ENCODE measurements around the gene SLC6A4.
"Not testable (repeated sequence)": the region's sequence is repeated elsewhere in the genome, so short reads cannot be mapped to it uniquely, and the experiment has no call there.

Gene SLC6A4

GRCh38 chr17:30219315-30219714 is 16.2 kb downstream of the SLC6A4 start:
- DNase-seq (ENCODE audit: low spot score), result no peak

- no peak for DNase-seq (ENCODE audit: low spot score)
These were observed 16.7 kb downstream of the SLC6A4 start for GRCh38 chr17:30218799-30219198.

DNA sequence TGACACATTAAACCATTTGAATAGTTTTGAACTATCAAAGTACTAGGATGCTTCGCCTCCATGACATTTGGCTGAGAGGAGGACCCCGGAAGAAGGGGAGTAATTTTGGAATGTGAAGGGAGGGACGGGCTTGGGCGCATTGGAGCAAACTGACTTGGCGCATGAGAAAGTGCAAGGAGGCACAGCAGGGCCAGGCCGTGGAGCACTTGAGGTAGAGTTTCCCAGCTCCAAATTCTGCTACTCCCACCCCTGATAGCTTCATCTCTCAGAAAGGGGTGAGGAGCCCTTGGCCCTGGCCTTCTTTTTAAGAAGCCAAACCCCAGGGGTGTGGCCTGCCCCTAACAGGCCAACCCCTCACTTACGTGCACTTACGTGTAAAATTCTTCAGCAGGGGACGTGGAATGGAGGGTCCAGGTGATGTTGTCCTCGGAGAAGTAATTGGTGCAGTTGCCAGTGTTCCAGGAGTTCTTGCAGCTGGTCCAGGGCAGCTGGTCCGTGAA is 17.7 kb downstream of the SLC6A4 start:
- no peak for DNase-seq (ENCODE audit: low spot score)

DNA sequence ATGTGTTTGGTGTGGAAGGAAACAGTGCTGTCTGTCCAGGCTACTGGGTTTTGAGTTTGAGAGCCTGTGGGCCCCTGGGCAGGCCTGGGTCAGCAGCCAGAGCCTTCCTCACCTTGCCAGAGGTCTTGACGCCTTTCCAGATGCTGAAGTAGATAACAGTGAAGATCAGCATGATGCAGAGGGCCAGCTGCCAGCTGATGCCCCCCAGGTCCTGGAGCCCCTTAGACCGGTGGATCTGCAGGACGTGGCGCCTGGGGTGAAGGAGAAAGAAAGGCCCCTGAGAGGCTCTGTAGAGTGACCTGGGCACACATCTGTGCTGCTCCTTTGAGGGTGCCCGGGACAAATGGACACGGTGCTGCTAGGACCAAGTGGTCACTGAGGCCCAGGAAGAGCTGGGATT is 18.4 kb downstream of the SLC6A4 start:
- no peak for DNase-seq (ENCODE audit: low spot score)

DNA sequence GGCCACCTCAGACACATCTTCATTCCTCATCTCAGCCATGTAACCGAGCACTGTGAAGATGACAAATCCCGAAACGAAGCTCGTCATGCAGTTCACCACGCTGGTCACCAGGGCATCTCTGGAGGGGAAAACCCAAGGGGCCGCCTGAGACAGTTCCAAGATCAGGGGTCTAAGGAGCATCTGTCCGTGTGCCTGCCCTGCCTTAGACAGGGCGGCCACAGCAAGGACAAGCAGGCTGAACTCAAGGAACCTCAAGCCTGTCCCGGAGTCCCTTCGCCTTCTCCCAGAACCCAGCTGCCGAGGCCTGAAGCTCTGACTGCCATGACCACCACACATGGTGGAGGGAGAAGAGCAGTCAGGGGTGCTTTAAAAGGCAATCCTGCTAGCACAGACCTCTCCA is 22.7 kb downstream of the SLC6A4 start:
- DNase-seq (ENCODE audit: low spot score), result no peak

DNA sequence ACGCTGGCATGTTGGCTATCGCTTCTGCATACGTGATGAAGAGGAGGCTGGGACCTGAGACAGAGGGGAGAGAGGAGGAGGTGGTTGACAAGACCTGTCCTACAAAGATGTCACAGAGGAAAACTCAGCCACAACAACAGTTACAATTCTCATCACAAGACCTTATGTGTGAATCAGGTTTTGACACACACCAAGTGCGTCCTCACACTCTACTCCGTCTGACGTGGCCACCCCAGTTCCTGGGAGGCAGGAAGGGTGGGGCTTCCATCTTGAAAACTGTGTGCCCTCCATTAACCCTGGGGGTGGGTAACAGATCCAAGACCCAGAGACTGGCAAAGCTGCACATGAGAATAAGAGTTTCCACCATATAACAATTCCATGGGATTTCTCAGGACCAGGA is 24.1 kb downstream of the SLC6A4 start:
- DNase-seq (ENCODE audit: low spot score), result no peak

- no peak for DNase-seq (ENCODE audit: low spot score)
These were observed 24.6 kb downstream of the SLC6A4 start for GRCh38 chr17:30210901-30211300.

DNA sequence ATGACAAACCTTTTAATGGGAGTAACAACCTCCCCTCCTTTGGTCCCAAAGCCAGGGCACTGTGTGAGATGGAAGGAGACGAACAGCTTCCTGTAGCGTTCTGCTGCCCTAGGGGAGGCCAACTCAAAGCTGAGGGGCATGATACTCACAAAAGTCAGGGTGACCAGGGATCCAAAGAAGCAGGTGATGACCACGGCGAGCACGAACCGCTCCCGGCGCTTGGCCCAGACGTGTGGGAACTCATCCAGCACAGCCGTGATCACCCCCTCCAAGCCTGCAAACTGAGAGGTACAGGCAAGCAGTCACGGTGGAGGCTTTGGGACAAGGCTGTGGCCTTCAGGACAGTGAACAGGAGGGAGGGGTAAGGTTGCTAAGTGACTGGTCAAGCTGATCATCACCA is 25.1 kb downstream of the SLC6A4 start:
- no peak for DNase-seq (ENCODE audit: low spot score)

DNA sequence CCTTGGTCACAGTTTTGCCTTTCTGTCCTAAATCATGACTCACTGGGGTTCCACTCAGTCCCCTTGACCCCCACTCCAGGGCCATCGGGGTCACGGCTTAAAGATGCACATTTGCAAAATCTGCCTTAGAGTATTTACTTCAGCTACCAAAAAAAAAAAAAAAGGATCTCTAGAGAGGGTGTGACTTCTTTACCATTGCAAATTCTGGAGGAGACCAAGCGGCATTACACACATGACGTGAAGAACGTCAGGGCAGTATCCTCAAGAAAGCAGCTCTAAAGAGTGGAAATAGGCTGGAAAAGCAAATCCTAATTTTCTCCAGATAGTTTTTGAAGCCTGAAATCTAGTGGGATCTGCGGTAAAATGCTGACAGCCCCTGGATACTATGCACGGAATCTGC is 25.6 kb downstream of the SLC6A4 start:
- DNase-seq (ENCODE audit: low spot score), result no peak

- no peak for DNase-seq (ENCODE audit: low spot score)
These were observed 27.3 kb downstream of the SLC6A4 start for GRCh38 chr17:30208214-30208613.

DNA sequence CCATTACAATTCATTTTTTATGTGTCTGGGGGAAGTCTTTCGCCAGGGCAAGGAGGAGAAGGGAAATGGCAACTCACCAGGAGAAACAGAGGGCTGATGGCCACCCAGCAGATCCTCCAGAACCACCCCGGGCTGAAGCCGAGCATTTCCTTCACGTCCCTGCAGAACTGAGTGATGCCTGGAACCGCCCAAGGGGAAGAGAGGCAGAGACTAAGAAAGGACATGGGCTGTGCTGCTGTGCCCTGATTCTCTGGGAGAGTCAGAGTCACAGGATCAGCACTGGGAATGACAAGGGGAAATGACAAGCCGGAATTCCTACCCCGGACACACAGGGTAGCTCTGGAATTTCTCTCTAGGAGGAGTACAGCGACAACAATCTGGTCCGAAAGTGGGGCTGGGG is 27.8 kb downstream of the SLC6A4 start:
- DNase-seq (ENCODE audit: low spot score), result no peak

- no peak for DNase-seq (ENCODE audit: low spot score)
These were observed 32.0 kb downstream of the SLC6A4 start for GRCh38 chr17:30203471-30203981.

DNA sequence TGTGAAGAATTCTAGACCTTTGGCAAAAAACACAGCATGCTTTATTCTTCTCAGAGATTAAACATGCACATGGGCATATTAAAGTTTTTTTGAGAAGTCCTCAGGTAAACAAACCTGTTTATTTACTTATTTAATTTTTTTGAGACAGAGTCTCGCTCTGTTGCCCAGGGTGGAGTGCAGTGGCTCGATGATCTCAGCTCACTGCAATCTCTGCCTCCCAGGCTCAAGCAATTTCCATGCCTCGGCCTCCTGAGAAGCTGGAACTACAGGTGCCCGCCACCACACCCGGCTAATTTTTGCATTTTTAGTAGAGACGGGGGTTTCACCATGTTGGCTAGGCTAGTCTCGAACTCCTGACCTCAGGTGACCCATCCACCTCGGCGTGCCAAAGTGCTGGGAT is 34.8 kb downstream of the SLC6A4 start:
- not testable (repeated sequence) for DNase-seq (ENCODE audit: low spot score)

- no peak for DNase-seq (ENCODE audit: low spot score)
These were observed 35.4 kb downstream of the SLC6A4 start for GRCh38 chr17:30200106-30200505.

DNA sequence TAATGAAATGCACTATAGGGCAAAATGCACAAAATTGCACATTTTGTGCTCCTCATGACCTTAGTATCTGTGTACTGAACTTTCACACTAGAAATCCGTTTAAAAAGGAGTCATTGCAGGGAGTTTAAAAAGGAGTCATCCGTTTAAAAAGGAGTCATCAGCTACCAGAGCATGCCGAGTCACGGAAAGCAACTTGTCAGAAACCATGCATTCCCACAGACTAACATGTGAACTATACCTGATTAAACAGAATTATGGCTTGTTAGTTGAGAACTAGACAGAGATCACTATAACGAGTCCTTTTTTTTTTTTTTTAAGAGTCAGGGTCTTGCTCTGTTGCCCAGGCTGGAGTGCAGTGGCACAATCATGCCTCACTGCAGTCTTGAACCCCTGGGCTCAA is 35.9 kb downstream of the SLC6A4 start:
- no peak for DNase-seq (ENCODE audit: low spot score)

GRCh38 chr17:30197416-30197815 is 38.1 kb downstream of the SLC6A4 start:
- DNase-seq (ENCODE audit: low spot score), result no peak

GRCh38 chr17:30196504-30196903 is 39.0 kb downstream of the SLC6A4 start:
- DNase-seq (ENCODE audit: low spot score), result no peak

GRCh38 chr17:30191072-30191471 is 44.4 kb downstream of the SLC6A4 start:
- no peak for DNase-seq (ENCODE audit: low spot score)

GRCh38 chr17:30188211-30188939 is 47.1 kb downstream of the SLC6A4 start:
- DNase-seq (ENCODE audit: low spot score), result no peak

DNA sequence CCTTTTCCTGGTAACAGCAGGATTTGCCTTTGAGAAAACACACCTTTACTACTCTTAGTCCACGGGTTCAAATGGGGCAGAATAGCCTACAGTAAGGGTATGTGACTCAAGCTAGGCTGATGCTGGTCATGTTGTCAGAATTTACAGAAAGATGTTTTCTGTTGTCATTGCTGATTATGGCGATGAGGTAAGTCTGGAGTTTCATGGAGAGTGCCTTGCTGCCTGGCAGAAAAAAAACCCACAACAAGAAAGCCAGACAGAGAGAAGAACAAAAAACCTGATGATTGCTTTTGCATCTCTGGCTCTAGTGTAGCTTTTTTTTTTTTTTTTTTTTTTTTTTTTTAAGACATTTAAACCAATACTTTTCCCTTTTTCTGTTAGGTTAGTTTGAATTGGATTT is 47.9 kb downstream of the SLC6A4 start:
- DNase-seq (ENCODE audit: low spot score), result no peak

GRCh38 chr17:30186761-30187160 is 48.7 kb downstream of the SLC6A4 start:
- no peak for DNase-seq (ENCODE audit: low spot score)

GRCh38 chr17:30176855-30177254 is 58.6 kb downstream of the SLC6A4 start:
- DNase-seq (ENCODE audit: low spot score), result no peak

DNA sequence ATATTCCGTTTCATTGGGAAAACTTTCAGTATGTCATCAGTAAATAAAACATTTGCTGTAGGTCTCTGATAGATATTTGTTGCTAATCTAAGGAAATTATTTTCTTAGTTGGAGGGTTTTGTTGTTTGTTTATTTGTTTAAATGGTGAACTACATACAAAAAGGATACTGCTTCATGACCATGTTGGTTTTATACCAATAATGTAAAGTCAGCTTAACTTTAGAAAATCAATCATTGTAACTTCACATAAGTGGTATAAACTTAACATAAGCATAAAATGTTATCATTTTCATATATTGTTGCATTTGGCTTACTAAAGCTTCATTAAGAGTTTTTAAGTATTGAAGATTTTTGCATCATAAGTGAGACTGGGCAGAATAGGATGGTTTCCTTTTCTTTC is 60.9 kb downstream of the SLC6A4 start:
- DNase-seq (ENCODE audit: low spot score), result no peak

- no peak for DNase-seq (ENCODE audit: low spot score)
These were observed 61.8 kb downstream of the SLC6A4 start for GRCh38 chr17:30173649-30174048.

Measured in HuH-7.5 (cell line).